GM21528 (cell line): Measurements from ENCODE around the gene MB.

ENCODE experiments used
- ATAC-seq: cut with Tn5 transposase; IDR thresholded peaks from one replicate; pipeline ENCODE4 v1.9.1; 2021; ENCODE audit warnings: mild to moderate bottlenecking, moderate library complexity; ENCODE audit not compliant: unreplicated experiment, low FRiP score

The MB gene

DNA sequence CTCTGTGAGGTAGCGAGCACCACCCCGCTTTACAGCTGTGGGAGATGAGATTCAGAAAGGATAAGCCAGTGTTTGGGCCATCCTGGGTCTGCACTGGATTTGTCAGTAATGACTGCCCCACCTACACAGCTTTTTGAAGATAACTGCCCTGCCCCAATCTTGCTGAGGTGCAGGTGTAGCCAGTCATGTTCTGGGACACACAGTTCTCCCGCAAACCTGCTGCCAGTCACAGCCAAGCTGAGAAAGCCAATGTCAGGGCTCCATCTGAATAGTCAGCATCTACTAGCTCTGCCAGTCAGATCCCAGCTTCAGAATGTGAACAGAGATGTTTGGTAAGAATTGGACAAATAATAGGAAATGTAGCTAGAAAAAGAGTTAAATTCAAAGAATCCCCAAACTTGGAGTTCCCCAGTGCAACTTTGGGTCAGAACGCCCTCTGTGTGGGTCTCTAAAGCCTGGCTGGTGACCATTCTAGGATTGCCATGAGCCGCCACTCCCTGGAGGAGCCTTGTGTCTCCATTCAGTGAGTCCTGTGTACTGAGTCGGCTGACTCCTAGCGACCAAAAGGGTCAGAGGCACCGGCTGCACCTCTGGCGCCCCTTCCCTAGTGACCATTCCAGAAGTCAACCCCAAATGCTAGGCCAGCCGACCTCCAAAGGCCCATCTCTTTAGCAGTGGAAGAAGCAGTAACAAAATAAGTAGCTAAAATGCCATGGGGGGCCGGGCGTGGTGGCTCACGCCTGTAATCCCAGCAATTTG is 2.4 kb upstream of the MB start:
- ATAC-seq: no peak

DNA sequence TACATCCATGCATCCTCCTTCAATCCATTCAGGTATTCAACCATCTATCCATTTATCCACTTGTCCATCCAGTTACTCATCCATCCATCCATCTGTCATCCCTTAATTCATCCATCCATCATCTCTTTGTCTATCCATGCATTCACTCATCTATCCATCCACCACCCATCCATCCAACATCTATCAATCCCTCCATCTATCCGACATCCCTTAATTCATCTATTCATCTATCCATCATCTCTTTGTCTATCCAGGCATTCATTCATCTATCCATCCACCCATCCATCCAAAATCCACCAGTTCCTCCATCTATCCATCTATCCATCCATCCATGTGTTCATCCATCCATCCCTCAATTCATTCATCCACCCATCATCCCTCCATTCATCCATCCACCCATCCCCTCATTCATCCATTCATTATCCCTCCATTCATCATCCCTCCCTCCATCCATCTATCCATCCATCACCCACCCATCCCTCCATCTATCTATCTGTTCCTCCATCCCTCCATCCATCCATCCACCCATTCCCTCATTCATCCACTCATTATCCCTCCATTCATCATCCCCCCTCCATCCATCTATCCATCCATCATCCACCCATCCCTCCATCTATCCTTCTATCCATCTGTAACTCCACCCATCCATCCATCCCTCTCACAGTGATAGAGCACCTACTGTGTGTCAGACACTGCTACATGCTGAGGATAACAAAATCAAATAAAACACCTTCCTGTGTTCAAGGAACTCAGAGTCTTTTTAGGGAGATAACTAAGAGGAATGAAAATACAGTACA is 1.5 kb upstream of the MB start:
- ATAC-seq: no peak

DNA sequence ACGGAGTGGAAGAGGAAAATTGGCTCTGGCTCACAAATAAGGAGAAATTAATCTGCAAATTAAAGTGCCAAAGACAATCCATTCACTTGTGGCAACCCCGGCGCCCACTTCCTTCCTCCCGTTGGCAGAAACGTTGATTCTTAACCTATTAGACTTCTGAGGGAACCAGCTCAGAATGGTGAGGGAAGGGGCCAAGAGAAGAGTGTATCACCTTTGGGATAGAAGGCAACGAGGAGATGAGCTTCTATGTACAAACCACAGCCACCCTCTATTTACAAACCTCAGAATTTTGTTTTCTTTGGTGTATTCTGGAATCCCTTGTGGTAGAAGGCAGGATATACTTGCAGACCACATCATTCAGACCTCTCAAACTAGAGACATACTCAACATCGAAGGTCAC is 1.1 kb downstream of the MB start:
- ATAC-seq: no peak

DNA sequence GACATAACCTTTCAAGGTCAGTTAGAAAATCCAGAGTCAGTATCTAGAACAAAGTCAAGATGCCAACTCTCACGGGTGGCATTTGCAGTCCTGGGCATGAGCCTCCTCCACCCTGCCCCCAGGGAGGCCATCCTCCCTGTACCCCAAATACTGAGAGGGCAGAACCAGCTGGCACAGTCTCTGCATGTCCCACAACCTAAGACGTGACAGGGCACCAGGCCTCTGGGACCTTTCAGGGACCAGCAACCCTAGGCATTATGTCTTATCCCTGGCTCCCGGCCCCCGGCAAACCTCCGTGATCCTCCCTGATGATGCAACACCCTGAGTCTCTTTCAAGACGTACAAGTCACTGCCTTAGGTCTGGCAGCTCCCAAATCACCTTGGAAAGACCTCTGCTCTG is 2.0 kb downstream of the MB start:
- ATAC-seq: no peak

DNA sequence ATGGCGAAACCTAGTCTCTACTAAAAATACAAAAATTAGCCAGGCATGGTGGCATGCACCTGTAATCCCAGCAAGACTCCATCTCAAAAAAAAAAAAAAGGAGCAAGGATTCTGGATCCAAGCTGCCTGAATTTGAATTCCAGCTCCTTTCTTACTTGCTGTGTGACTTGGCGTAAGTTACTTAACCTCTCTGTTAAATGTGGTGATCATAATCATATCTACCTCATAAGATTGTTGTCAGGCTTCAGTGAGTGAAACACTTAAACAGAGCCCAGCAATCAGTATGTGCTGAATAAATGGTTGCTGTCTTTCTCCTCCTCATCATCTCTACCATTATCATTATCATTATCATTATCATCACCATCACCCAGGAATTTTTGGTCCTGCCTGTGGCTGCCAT is 2.7 kb downstream of the MB start:
- no peak for ATAC-seq

GRCh38 chr22:35612903-35613302 is 4.2 kb downstream of the MB start:
- ATAC-seq: no peak

DNA sequence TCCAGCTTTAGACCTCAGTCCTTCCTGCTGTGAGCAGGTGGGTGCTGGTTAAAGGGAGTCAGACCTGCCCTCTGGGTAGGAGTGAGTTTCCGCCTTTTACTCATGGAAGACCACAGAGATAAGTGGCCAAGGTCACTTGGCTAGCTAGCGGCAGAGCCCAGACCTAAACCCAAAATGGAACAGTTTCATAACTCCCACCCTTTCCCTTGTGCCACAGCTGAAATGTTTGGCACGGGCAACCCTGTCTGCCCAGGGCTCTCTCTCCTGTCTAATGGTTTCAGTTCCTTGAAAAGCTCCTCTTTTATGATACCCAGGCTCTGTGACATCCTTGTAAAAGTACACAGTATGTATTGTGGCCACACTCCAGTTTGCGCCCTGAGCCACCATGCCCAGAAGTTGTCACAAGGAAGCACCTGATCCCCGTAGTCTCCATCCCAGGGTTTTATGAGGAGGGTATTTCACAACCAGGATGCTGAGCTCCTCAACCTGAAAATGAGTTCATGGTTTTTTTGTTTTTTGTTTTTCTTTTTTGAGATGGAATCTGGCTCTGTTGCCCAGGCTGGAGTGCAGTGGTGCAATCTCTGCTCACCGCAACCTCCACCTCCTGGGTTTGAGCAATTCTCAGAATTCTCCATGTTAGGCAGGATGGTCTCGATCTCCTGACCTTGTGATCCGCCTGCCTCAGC is 5.1 kb downstream of the MB start:
- ATAC-seq: no peak

- no peak for ATAC-seq
These were observed 5.8 kb downstream of the MB start for GRCh38 chr22:35611200-35611890.

- ATAC-seq: no peak
These were observed 6.4 kb downstream of the MB start for GRCh38 chr22:35610741-35611140.

GRCh38 chr22:35609761-35610160 is 7.4 kb downstream of the MB start:
- no peak for ATAC-seq

GRCh38 chr22:35609261-35609660 is 7.9 kb downstream of the MB start:
- ATAC-seq: no peak

DNA sequence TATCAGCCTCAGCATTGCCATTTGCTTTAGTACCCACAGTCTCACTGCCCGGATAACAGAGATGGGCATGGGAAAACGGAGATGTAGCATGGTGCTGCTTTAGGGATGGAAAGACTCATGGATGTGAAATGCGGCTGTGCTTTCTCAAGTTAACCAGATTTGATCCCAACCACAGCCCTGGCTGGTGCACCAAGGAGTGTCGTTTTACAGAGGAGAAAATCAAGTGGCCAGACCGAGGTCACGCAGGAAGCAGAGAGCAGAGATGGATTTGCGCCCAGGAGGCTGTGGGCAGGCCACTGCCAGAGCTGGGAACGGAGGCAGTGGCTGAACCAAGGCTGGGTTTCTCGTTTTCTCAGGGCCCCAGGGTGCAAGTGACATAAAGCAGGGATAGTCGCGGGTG is 9.0 kb downstream of the MB start:
- no peak for ATAC-seq

DNA sequence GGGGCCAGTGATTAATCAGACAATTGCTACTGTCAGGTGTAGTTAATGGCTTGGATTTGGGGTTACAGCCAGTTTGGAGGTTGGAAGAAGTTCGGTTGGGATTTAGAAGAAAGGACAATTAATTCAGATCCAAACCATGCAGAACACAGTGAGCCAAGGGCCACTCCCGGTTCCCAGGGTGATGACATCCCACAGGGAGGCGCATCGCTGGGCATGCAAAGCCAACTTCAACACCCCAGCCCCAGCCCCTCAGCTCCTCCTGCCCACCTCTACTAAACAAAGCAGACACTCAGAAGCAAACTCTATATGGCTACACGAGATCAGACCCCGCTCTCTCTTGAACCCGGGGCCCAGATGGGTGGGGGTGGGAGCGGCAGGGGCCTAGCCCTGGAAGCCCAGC is 10.2 kb downstream of the MB start:
- no peak for ATAC-seq

DNA sequence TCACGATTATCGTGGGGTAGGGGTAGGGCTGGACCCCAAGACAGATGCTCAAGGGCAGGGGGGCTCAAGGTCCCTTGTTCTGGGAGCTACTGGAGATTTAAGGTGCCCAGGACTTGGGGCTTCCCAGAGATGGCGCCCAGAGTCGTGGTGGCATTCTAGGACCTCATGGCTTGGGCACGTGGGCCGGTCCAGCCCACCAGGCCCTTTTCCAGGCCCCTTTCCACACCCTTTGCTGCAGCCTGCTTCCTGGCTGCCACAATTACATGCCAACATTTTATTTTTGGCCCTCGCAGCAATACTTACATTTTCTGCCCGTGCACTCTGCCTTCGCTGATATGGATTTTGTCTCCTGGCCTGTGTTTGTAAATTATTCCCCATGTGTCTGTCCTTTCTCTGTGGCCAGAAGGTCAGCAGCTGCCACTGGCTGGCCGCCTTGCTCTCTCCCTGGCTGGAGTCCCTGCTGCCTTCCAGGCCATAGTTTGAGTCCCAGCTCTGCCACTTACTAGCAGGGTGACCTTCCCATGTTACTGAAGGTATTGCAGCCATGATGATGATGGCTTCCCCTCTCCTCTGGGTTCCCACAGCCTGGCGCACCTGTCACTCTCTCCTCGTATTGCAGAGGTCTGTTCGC is 11.2 kb downstream of the MB start:
- no peak for ATAC-seq

DNA sequence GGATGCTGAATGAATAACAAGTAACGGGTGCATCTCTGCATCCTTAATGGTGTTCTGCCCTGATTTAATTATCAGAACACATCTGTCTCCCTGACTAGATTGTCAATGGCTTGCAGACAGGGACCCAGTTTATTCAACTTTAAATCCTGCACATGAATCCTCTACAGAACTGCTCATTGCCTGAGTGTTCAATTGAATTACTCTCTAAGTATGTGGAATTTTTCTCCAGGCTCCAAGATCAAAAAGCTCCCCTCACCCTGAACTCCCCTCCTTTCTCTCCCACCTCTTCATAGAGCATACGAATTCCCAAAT is 11.8 kb downstream of the MB start:
- ATAC-seq: no peak

DNA sequence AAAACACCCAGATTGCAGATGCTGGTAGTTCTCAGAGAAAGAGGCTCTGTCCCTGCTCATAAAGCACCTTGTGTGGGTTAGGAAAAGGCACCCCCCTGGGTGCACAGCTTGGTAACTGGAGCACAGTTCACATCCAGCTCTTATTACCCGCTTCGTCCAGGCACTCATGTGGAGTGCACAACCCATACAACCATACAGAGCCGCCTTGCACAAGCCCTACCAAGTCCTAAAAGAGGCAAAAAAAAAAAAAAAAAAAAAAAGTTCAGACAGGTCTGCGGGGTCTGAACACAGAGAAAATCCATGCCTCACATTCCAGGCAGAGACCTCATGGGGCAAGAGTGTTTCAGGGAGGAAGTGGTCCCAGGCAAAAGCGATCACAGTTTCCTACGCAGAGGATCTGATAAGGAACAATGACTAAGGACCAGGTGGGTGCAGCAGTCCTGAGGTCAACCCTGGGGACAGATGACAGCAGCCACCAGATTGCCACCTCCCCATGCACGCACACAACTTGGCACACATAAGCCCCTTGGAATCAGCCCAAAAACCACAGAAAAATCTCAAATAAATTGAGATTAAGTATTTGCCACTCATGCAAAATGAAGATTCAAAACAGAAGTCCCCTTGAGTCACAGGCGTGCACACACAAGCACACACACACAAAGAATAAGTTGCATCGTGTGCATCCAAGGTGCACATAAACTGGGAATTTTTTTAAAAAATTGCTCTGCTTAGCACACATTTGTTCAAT is 12.3 kb downstream of the MB start:
- ATAC-seq: no peak

DNA sequence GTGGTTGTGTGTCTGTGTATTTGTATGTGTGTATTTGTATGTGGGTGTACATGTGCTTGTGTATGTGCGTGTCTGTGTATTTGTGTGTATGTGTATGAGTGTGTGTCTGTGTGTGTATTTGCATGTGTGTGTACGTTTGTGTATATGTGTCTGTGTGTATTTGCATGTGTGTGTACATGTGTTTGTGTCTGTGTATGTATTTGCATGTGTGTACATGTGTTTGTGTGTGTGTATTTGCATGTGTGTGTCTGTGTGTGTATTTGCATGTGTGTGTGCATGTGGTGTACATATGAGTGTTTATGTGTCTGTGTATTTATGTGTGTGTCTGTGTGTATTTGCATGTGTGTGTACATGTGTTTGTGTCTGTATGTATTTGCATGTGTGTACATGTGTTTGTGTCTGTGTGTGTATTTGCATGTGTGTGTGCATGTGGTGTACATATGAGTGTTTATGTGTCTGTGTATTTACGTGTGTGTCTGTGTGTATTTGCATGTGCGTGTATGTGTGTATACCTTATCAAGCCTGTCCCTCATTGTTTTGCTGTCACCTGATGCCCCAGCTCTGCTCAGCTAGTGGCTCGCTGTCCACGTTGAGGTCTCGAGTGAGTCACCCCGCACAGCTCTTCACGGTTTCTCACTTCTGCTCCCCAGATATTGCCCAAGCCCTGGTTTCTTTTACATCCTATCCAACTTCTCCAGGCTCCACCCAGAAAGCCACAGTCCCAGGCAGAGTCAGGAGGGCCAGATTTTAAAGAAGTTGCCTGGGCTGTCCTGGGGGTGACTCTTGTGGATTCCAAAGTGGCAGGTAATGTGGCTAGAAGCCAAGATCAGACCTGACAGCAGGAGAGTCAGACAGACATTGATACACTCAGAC is 15.2 kb downstream of the MB start:
- ATAC-seq: no peak

GRCh38 chr22:35601013-35601580 is 16.0 kb downstream of the MB start:
- no peak for ATAC-seq

DNA sequence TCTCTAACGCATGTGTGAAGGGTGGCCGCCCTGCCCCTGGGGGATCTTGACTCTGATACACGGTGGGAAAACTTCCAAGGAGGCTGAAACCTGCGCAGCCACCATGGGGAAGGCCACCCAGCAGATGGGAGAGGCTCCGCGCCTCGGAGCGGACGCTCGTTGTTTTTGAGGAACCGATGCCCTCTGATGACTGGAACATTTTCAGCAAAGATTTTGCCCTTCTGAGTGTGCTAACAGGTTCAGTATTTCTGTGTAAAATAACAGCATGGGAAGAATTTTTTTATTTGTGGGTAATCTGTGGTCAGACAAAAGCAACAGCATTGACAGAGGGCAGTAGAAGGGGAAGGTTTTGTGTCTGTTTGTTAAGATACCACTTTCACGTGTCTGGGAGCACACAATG is 16.7 kb downstream of the MB start:
- ATAC-seq: no peak
